GM19328 (cell line): ENCODE results near the gene MUC20.
"Not testable (repeated sequence)": the region's sequence is repeated elsewhere in the genome, so short reads cannot be mapped to it uniquely, and the experiment has no call there.

ENCODE experiments used
- ATAC-seq: cut with Tn5 transposase; IDR thresholded peaks from one replicate; pipeline ENCODE4 v1.9.1; 2021; ENCODE audit warnings: mild to moderate bottlenecking, moderate library complexity; ENCODE audit not compliant: unreplicated experiment

MUC20 gene

GRCh38 chr3:195710126-195710905 is 10.5 kb upstream of the MUC20 start:
- not testable (repeated sequence) for ATAC-seq

- ATAC-seq, result not testable (repeated sequence)
These were observed 9.5 kb upstream of the MUC20 start for GRCh38 chr3:195711091-195711812.

- no peak for ATAC-seq
These were observed 8.8 kb upstream of the MUC20 start for GRCh38 chr3:195711813-195712534.

- ATAC-seq, result not testable (repeated sequence)
These were observed 8.3 kb upstream of the MUC20 start for GRCh38 chr3:195712535-195712910.

- ATAC-seq, result not testable (repeated sequence)
These were observed 7.6 kb upstream of the MUC20 start for GRCh38 chr3:195713150-195713549.

- no peak for ATAC-seq
These were observed 6.3 kb upstream of the MUC20 start for GRCh38 chr3:195714380-195715011.

GRCh38 chr3:195715134-195715533 is 5.6 kb upstream of the MUC20 start:
- no peak for ATAC-seq

GRCh38 chr3:195715583-195716266 is 5.1 kb upstream of the MUC20 start:
- no peak for ATAC-seq

GRCh38 chr3:195717416-195717815 is 3.4 kb upstream of the MUC20 start:
- no peak for ATAC-seq

GRCh38 chr3:195717852-195718476 is 2.8 kb upstream of the MUC20 start:
- ATAC-seq, result no peak

GRCh38 chr3:195718477-195718984 is 2.2 kb upstream of the MUC20 start:
- ATAC-seq, result no peak

GRCh38 chr3:195719514-195720254 is 1.1 kb upstream of the MUC20 start:
- not testable (repeated sequence) for ATAC-seq

GRCh38 chr3:195722139-195722995 is 1.6 kb downstream of the MUC20 start:
- not testable (repeated sequence) for ATAC-seq

- not testable (repeated sequence) for ATAC-seq
These were observed 2.2 kb downstream of the MUC20 start for GRCh38 chr3:195722996-195723345.

GRCh38 chr3:195724363-195724762 is 3.6 kb downstream of the MUC20 start:
- ATAC-seq, result not testable (repeated sequence)

- not testable (repeated sequence) for ATAC-seq
These were observed 5.3 kb downstream of the MUC20 start for GRCh38 chr3:195725916-195726740.

GRCh38 chr3:195727606-195728195 is 6.9 kb downstream of the MUC20 start:
- no peak for ATAC-seq
